BJ (cell line): ENCODE data around the gene TAGLN3. TPM values are rescaled to one million over a fixed set of nuclear protein-coding genes. Genes with fewer than 3 reads are reported as not detected.

Experiments used
- CTCF ChIA-PET: fragments of 350-600 bp; formaldehyde crosslinking; extraction: SDS; loops from one replicate; lab custom pipeline; 2021; ENCODE audit warnings: antibody characterized with exemption, inconsistent platforms; lab: Yijun Ruan, JAX
- POLR2A ChIA-PET: fragments of 300-600 bp; sonication (Branson Sonifier 250); formaldehyde crosslinking; extraction: SDS; loops from one replicate; lab custom pipeline; 2021; ENCODE audit warnings: antibody characterized with exemption; lab: Charles Lee
- DNase-seq: peaks from one replicate; pipeline ENCODE4 v3.0.0-alpha.2; 2011; ENCODE audit warnings: low read depth
- H3K27me3 ChIP-seq: 2 replicates; pipeline ENCODE4 v1.6.0; 2011; ENCODE audit warnings: low read length; ENCODE audit not compliant: control insufficient read depth, insufficient read depth
- H3K36me3 ChIP-seq: 2 replicates; pipeline ENCODE4 v1.5.1; 2011; ENCODE audit warnings: low read length; ENCODE audit not compliant: control insufficient read depth, insufficient read depth
- H3K4me3 ChIP-seq: 2 replicates; pipeline ENCODE4 v1.5.1; 2011; ENCODE audit warnings: low read depth, mild to moderate bottlenecking, control low read depth, low read length
- CTCF ChIP-seq: IDR thresholded peaks from 2 replicates; pipeline ENCODE4 v1.5.1; 2011; ENCODE audit warnings: low read depth, mild to moderate bottlenecking, control low read depth, inconsistent platforms, low read length, moderate library complexity; ENCODE audit not compliant: insufficient read depth
- polyA plus RNA-seq: library from polyadenylated mRNA; depleted of rRNA; stranded (reverse); fragments of >200 nt; gene quantifications from 2 replicates; pipeline ENCODE4 v1.2.3, GENCODE V29; 2011

Gene TAGLN3
- polyA plus RNA-seq, 1 experiment: not detected

- TF ChIP-seq CTCF: no peak
- ChIA-PET POLR2A (no interaction called here), CTCF (interaction anchor here (0.7 to 5.4 kb wide), 5 partner anchors 9 to 265 kb away, joined by 3 to 34 read pairs (median 9); no protein-coding TSS in a partner anchor)
- no peak overlapping the region for H3K4me3 ChIP-seq
- DNase-seq: no peak
- no peaks in the 10 kb centered on the region for H3K27me3 ChIP-seq
- H3K36me3 ChIP-seq: no peaks in the 10 kb centered on the region; the same call in 1 of the 2 replicates
Observed at GRCh38 chr3:111980716-111981456, 17.8 kb upstream of the TAGLN3 start.

- CTCF ChIA-PET: interaction anchor here (0.9 to 5.4 kb wide), 3 partner anchors 9 to 62 kb away, joined by 3 to 34 read pairs (median 5); no protein-coding TSS in a partner anchor
- POLR2A ChIA-PET: no interaction called here
- H3K36me3 ChIP-seq: no peaks in the 10 kb centered on the region; the same call in 1 of the 2 replicates
- TF ChIP-seq CTCF: no peak
- H3K4me3 ChIP-seq: no peak overlapping the region
- H3K27me3 ChIP-seq: no peaks in the 10 kb centered on the region
- DNase-seq: no peak
Observed at GRCh38 chr3:111981457-111981763, 17.3 kb upstream of the TAGLN3 start.

- CTCF ChIA-PET: interaction anchor here (2.3 to 6.0 kb wide), 2 partner anchors 15 to 28 kb away, joined by 16 to 82 read pairs; partner anchors contain the start of gene TAGLN3
- POLR2A ChIA-PET: no interaction called here
- H3K27me3 ChIP-seq: no peaks in the 10 kb centered on the region
- no peak for TF ChIP-seq CTCF
- H3K4me3 ChIP-seq: no peak overlapping the region
- peaks cover 1% of the 10 kb centered on the region; the same call in 1 of the 2 replicates for H3K36me3 ChIP-seq
- DNase-seq: no peak
Observed at GRCh38 chr3:111984636-111985298, 14.0 kb upstream of the TAGLN3 start.

- no peak for TF ChIP-seq CTCF
- Histone ChIP-seq H3K27me3 (no peaks in the 10 kb centered on the region), H3K36me3 (peaks cover 1% of the 10 kb centered on the region; the same call in 1 of the 2 replicates), H3K4me3 (no peak overlapping the region)
- ChIA-PET POLR2A (no interaction called here), CTCF (interaction anchor here (0.7 to 6.0 kb wide), 5 partner anchors 13 to 275 kb away, joined by 3 to 82 read pairs (median 5); partner anchors contain the start of gene TAGLN3)
- DNase-seq: no peak
Observed at GRCh38 chr3:111986800-111987199, 11.9 kb upstream of the TAGLN3 start.

- ChIA-PET CTCF (interaction anchor here (0.6 to 14.6 kb wide), 23 partner anchors 10 to 411 kb away, joined by 3 to 203 read pairs (median 4); partner anchors contain the start of genes ABHD10 and TAGLN3), POLR2A (interaction anchor here (1.2 kb wide), 1 partner anchor 11 kb away, joined by 3 read pairs; the partner anchor contains the start of gene ABHD10)
- peaks cover 1% of the 10 kb centered on the region for H3K36me3 ChIP-seq
- H3K4me3 ChIP-seq: no peak overlapping the region
- no peaks in the 10 kb centered on the region for H3K27me3 ChIP-seq
- peak; percentile 25 for DNase-seq
- peak; percentile 79 for TF ChIP-seq CTCF
Observed at GRCh38 chr3:111989061-111989678, 9.6 kb upstream of the TAGLN3 start.
